GM21367 (cell line): Measurements from ENCODE around the gene GRIFIN.

Experiments used
- ATAC-seq: cut with Tn5 transposase; IDR thresholded peaks from one replicate; pipeline ENCODE4 v1.9.1; 2021; ENCODE audit not compliant: unreplicated experiment

The GRIFIN gene

GRCh38 chr7:2476298-2476697 is at the start of gene GRIFIN:
Gene GRIFIN (minus strand): TSS chr7:2476398. CDS start chr7:2476383, 15 bp downstream.
- ATAC-seq: no peak

GRCh38 chr7:2524808-2525657 is 48.8 kb upstream of the GRIFIN start:
- no peak for ATAC-seq

- no peak for ATAC-seq
These were observed 48.0 kb upstream of the GRIFIN start for GRCh38 chr7:2523941-2524807.

GRCh38 chr7:2523461-2523936 is 47.3 kb upstream of the GRIFIN start:
- no peak for ATAC-seq

GRCh38 chr7:2522780-2523433 is 46.7 kb upstream of the GRIFIN start:
- ATAC-seq: no peak

- no peak for ATAC-seq
These were observed 45.9 kb upstream of the GRIFIN start for GRCh38 chr7:2521952-2522591.

GRCh38 chr7:2521341-2521745 is 45.1 kb upstream of the GRIFIN start:
- ATAC-seq: no peak

GRCh38 chr7:2520761-2521290 is 44.6 kb upstream of the GRIFIN start:
- no peak for ATAC-seq

- ATAC-seq: no peak
These were observed 44.0 kb upstream of the GRIFIN start for GRCh38 chr7:2520131-2520760.

- peak; percentile 71 for ATAC-seq
These were observed 43.1 kb upstream of the GRIFIN start, which contains the start of gene LFNG for GRCh38 chr7:2519119-2519930. Gene LFNG (plus strand): TSS chr7:2519774. CDS start chr7:2519862, 88 bp downstream.

- no peak for ATAC-seq
These were observed 42.5 kb upstream of the GRIFIN start for GRCh38 chr7:2518737-2519118.

- no peak for ATAC-seq
These were observed 41.7 kb upstream of the GRIFIN start for GRCh38 chr7:2517678-2518507.

- ATAC-seq: no peak
These were observed 40.8 kb upstream of the GRIFIN start for GRCh38 chr7:2517026-2517425.

- no peak for ATAC-seq
These were observed 40.0 kb upstream of the GRIFIN start for GRCh38 chr7:2516194-2516555.

- ATAC-seq: no peak
These were observed 39.4 kb upstream of the GRIFIN start for GRCh38 chr7:2515424-2516193.

- no peak for ATAC-seq
These were observed 38.5 kb upstream of the GRIFIN start for GRCh38 chr7:2514473-2515423.
